GM08714 (cell line): ENCODE data around the gene PDCL3.

Source experiments
- H3K4me3 ChIP-seq: fragments of 200-500 bp; sonication (Bioruptor generic); 2 replicates; pipeline ENCODE4 v1.5.1; 2014; ENCODE audit warnings: mild to moderate bottlenecking, low read length, inconsistent platforms
- ZNF274 ChIP-seq: IDR thresholded peaks from 2 replicates; pipeline ENCODE4 v1.6.1; 2012; ENCODE audit warnings: mild to moderate bottlenecking, low read depth, low read length

The PDCL3 gene

DNA sequence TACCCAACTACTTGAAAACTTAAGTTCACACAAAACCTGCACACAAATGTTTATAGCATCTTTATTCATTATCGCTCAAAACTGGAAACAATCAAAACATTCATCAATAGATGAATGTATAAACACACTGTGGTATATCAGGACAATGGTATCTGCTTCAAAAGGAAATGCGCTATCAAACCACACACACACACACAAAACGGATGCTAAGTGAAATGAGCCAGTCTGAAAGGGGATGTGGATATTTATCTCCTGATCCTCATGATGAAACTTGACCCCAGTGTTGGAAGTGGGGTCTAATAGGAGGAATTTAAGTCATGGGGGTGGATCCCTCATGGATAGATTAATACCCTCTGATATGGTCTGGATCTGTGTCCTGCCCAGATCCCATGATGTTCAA lies 22.0 kb downstream of the PDCL3 start:
- no peak overlapping the region for H3K4me3 ChIP-seq
- no peak for TF ChIP-seq ZNF274

DNA sequence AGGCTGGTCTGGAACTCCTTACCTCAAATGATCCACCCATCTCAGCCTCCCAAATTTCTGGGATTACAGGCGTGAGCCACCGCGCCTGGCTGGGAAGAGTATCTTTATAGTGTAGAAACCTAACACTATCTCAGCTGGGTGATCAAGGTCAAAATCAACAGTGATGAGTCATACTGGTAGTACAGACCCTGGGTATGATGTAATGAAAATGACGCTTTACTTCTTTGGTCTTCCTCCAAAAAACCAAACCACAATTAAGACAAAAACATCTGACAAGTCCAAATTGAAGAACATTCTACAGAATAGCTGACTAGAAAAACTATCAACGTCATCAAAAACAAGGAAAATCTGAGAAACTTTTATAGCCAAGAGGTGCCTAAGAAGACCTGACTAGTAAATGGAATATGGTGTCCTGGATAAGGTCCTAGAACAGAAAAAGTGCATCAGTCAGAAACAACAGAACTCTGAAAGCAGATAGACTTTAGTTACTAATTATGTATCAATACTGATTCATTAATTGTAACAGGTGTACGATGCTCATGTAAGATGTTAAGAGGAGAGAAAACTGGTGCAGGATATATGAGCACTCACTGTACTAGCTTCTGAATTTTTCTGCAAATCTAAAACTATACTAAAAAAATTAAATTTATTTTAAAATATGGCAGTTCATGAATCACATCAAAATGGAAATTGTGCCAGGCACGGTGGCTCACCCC lies 25.4 kb downstream of the PDCL3 start:
- no peak for TF ChIP-seq ZNF274
- no peak overlapping the region for H3K4me3 ChIP-seq

DNA sequence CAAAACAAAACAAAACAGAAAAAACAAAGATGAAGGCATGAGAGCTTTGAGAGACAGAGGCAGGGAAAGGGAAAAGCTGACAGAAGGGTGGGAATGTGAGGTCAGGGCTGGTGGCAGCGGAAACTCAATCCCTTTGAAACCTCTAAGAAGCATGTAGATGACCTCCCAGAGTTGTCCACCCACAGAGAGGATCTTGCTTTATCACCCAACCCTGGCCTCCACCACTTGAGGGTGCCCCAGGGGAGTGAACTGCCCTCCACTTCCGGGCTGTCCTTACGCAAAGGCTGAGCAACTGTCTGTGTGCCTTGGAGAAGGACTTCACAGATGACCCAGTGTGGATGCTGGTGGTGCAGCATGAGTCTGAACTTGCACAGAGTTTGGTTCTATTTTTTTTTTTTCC lies 26.7 kb downstream of the PDCL3 start:
- H3K4me3 ChIP-seq, result no peak overlapping the region
- TF ChIP-seq ZNF274, result no peak

DNA sequence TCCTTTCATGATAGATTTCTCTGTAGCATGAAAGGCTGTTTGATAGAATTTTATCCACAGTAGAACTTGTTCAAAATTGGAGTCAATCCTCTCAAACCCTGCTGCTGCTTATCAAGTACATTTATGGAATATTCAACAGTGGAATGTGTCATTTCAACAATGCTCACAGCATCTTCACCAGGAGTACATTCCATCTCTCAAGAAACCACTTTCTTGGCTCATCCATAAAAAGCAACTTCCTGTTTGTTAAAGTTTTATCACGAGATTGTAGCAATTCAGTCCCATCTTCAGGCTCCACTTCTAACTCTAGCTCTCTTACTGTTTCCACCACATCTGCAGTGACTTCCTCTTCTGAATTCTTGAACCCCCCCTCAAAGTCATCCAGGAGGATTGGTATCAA lies 29.4 kb downstream of the PDCL3 start:
- H3K4me3 ChIP-seq, result no peak overlapping the region
- TF ChIP-seq ZNF274, result no peak

DNA sequence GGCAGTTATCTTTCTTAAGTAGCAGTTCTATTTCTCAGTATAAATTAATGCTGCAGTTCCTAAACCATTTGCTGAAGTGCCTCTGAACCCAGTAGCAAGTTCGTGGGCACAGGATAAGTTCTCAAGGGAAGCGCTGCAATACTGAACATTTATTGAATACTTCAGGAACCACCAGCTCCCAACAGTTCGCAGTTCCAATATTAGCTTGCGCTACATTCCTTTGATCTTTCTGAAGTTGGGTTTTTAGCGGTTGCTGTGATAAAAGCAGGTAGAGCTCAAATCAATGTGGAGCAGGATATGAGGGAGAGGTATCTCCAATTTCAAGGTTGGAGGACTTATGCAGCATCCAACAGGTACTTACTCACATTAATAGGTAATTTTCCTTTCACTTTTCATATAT lies 33.7 kb downstream of the PDCL3 start:
- TF ChIP-seq ZNF274, result no peak
- H3K4me3 ChIP-seq, result no peak overlapping the region

DNA sequence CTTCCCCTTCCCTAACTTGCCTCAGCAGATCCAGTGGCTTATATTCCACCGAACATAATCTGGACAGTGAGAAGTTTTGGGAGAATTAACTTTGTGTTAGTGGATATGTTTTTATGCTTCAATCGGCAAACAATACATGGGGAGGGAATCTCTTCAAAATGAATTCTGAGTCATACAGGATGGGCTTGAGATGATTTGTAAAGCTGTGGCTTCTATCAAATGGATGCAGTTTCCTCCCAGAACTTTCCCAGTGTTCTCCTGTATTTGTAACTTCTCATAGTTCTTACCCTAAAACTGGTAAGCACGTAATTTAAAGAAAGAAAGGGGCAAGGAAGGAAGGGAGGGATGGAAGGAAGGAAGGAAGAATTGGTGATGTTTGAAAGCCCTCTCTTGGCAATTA lies 36.8 kb downstream of the PDCL3 start:
- TF ChIP-seq ZNF274, result no peak

DNA sequence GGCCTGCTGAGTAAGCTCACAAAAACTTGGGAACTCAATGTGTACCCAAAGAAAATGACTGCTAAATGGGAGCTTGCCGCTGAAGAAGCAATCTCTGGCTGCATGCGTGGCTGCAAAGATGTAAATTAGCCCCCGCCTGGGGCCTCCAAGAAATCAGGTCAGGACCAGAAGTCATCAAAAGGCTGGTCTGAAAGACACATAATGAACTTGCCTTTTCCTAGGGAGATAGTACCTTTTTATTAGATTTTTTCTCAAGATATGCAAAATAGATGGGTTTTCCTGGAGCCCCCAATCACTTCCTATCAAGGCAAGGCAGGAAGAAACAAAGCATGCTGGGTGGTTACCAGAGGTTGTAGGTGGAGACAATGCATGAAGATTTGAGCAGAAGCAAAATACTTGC lies 38.9 kb downstream of the PDCL3 start:
- H3K4me3 ChIP-seq, result no peak overlapping the region
- TF ChIP-seq ZNF274, result no peak

More for the DNA sequence above, 36.8 kb downstream of the PDCL3 start:
- no peak overlapping the region for H3K4me3 ChIP-seq

DNA sequence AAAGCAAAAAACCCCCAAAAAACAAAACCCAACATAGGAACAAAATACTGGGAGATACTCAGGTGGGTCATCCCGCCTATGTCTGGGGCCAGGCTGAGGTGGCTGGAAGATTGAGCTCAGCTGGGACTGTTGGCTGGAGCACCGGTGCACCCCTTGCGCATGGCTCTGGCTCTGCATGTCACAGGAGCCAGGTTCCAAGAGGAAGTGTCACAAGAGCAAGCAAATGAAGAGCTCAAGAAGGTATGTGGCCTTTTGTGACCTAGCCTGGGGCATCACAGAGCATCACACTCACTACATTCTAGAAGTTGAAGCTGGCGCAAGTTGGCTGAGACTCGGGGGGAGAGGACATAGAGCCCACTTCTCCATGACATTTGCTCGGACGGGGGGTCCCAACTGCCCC lies 40.6 kb downstream of the PDCL3 start:
- TF ChIP-seq ZNF274, result no peak
- H3K4me3 ChIP-seq, result no peak overlapping the region

DNA sequence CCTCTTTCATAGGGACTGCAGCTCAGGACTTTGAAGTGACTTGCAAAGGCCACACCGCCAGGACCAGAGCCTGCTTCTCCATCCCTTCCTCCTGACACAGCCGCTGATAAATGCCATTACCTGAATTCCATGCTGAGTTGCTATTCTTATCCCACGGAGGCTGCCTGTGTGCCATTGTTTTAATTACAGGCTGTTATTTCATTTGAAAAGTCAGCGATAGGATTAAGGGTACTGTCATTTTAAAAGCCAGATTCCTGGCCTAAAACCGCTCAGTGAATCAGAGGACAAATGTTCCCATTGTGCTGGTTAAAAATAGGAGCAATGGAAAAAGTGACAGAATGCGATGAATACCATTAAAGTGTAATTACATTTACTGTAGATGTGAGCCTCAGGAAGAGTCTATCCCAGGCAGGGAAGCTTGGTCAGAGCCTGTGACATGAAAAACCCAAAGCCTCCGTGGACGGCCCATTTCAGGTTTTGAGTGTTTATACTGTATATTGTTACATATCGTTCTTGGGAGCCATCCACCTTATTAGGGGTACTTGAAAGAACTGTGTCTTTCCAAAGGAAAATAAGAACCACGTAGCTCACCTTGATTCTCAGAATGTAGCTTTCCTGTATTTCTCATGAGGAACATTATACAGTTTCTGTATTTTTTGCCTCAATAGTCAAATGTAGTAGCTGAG lies 41.3 kb downstream of the PDCL3 start:
- TF ChIP-seq ZNF274, result no peak
- H3K4me3 ChIP-seq, result no peak overlapping the region

DNA sequence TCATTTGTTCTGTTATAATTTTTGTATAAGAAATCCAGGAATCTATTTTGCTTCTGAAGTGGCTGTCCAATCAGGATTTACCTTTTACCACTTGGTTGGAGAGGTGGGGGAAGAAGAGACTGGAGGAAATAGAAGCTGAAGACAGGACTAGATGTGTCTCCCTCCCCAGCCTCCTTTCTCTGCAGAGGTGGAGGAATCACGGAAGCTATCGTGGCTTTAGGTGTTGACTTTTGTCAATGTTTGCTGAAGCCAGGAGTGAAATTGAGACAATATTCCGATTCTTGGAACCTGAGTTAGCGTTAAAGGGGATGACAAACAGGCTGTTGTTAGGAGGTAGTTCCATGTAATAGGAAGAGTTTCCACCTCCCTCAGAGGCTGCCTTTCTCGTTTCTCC lies 43.5 kb downstream of the PDCL3 start:
- no peak for TF ChIP-seq ZNF274
- H3K4me3 ChIP-seq, result no peak overlapping the region

DNA sequence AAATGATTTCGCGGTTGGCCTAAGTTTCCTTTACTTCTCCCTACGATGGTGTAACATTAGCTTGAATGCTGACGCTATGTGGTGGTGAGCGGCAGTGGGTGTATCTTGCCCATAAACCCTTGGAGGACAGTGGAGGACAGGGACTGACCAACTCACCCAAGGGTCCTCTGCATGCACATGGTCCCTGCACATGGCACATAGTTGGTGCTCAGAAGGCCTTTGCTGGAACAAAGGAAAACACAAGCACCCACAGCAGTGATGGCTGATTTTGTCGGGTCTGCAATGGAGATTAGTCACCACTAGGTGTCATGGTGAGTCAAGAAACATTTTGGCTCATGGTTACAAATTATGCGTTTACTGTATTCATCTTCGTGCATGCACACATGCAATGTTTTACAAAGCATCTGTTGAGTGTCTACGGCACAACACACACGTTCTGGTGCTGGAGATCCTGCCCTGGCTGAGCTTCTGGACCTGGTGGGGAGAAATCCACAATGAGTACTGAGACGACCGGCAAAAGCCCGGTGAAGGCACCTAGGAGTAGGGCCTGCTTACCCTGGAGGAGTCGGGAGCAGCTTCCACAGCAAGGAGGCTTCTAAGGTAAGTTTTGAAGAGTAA lies 44.0 kb downstream of the PDCL3 start:
- H3K4me3 ChIP-seq, result no peak overlapping the region
- no peak for TF ChIP-seq ZNF274

DNA sequence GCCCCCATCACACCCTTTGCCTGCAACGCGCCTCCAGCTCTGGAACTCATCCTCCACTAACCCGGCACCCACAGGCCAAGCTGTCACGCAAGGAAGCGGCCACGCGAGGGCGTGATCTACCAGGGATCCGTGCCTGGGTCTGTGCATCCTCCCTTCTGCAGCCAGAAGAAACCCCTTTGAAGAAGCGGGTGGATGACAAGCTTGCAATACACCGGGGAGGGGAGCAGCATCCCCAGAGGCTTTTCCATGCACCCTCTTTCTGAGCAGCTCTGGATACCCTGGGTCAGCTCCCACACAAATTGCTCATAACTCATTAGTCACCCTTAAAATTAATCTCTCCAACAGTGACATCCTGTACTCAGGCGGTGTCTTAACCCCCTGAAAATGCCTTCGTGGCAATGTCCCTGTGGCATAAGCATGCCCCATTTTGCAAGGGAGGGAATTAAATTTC lies 47.6 kb downstream of the PDCL3 start:
- no peak for TF ChIP-seq ZNF274

DNA sequence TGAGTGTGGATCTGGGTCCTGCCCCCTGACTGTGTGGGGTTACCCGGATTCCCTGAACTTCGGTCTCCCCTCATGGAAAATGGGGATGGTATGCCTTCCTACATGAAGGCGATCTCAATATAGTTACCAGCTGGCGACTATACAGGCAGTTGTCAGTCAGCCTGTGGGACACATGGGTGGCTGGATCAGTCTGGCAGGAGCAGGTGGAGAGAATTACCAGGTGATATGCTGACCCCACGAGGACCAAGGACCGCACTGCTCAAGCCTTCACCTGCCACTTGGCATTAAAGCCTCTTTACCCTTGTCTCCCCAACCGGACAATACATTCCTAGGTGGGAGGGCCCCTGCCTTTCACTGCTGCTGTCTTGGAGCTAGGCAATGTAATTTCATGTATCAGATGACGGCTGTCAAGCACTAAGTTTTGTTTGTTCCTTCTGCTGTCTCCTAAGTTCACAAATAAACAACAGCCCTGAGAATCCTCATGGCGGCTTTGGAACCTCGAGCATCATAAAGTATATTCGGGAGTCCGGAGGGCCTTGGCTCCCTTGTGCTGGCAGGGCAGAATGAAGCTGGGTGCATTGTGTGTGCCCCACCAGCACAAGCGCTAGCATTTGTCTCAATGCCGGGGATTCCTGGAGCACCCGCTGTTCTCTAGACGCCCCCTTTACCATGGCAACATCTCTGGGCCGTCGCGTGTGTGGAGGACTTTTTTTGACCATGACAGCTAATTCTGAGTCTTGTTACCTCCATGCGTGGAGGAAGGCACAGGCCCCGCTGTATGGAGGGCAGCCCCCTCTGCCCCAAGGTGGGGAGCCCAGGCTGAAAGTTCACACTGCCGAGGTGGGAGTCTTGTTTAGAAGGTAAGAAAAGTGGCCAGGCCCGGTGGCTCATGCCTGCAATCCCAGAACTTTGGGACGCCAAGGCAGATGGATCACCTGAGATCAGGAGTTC lies 48.6 kb downstream of the PDCL3 start:
- no peak for TF ChIP-seq ZNF274
- H3K4me3 ChIP-seq, result no peak overlapping the region

More for the DNA sequence above, 47.6 kb downstream of the PDCL3 start:
- H3K4me3 ChIP-seq, result no peak overlapping the region

DNA sequence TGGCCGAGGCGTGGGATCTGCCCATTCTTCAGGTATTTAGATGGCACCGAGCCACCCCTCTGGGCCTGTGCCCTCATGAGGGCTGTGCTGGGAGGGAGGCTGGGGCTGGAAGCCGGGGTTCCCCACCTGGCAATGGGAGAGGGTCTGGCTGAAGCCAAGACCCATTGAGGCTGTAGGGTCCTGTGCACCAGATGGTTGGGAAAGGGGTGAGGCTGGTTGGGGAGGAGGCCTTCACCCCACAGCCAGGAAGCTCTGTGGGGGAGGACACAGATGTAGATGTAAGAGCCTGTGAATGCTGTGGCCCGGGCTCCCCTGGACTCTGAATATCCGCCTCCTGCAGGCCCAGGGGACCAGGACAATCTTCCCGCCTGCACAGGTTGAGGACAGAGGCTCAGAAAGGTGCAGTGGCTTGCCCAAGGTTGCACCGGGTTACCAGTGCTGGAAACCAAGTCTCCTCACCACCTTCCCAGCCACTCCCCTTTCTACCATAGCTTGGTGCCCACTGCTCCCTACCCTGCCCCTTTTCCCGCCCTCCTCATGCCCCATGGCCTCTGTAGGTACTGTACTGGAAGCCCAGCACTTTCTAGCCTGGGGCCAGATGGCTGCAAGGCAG lies 49.7 kb downstream of the PDCL3 start:
- no peak for TF ChIP-seq ZNF274
- H3K4me3 ChIP-seq, result no peak overlapping the region
